Transverse colon (tissue), 4 donors: ENCODE results near the gene GPR18. TPM values are rescaled to one million over a fixed set of nuclear protein-coding genes. Genes with fewer than 3 reads are reported as not detected.
"Not testable (repeated sequence)": the region's sequence is repeated elsewhere in the genome, so short reads cannot be mapped to it uniquely, and the experiment has no call there.

Experiments used
- DNase-seq: peaks from one replicate; pipeline ENCODE4 v3.0.0-alpha.2; 2019
- H3K27ac ChIP-seq, 4 donors: fragments of 200-600 bp; sonication (generic); 2 replicates each; pipeline ENCODE4 v1.5.1; 2016 to 2018; ENCODE audit warnings: inconsistent platforms in 4 of 4
- H3K27me3 ChIP-seq: fragments of 200-600 bp; sonication (generic); 2 replicates; pipeline ENCODE4 v1.5.1; 2017; ENCODE audit warnings: inconsistent platforms
- H3K36me3 ChIP-seq, 4 donors: fragments of 200-600 bp; sonication (generic); 2 replicates each; pipeline ENCODE4 v1.5.1; 2017 to 2019; ENCODE audit warnings: inconsistent platforms in 4 of 4
- H3K4me1 ChIP-seq, 4 donors: fragments of 200-600 bp; sonication (generic); 2 replicates each; pipeline ENCODE4 v1.5.1; 2017 to 2020; ENCODE audit warnings: inconsistent platforms in 4 of 4
- H3K4me3 ChIP-seq, 4 donors: fragments of 200-600 bp; sonication (generic); 1 replicate in 1 of 4; 2 replicates in 3 of 4; pipeline versions ENCODE4 v1.5.1 to v1.6.1; 2017 to 2019; ENCODE audit warnings: inconsistent platforms in 4 of 4
- H3K9me3 ChIP-seq, 2 donors: fragments of 200-600 bp; sonication (generic); 2 replicates each; pipeline ENCODE4 v1.5.1; 2017 to 2019; ENCODE audit warnings: inconsistent platforms in 2 of 2
- EP300 ChIP-seq: sonication (generic); formaldehyde crosslinking; IDR thresholded peaks from one replicate; pipeline ENCODE4 v1.6.1; 2017; ENCODE audit warnings: antibody characterized with exemption, low read depth
- POLR2A ChIP-seq: fragments of 450-650 bp; IDR thresholded peaks from one replicate; pipeline ENCODE4 v1.6.1; 2016; ENCODE audit warnings: antibody characterized with exemption, mild to moderate bottlenecking, moderate library complexity
- POLR2AphosphoS5 ChIP-seq, 3 donors: sonication (generic); formaldehyde crosslinking; IDR thresholded peaks; one replicate each; pipeline ENCODE4 v1.6.1; 2016; ENCODE audit warnings: antibody characterized with exemption in 3 of 3
- WGBS, 2 donors: methylation state at CpG; one replicate each; pipeline ENCODE4 v1.1.5; 2018; ENCODE audit warnings: low coverage in 1 of 2; 5-methylcytosine and 5-hydroxymethylcytosine counted together
- in situ Hi-C, 4 donors: fragments of 200-750 bp; cut with MboI; loops; one replicate each; pipeline versions ENCODE4 v1.15.0 to v1.15.1; 2017; ENCODE audit warnings: low sequenced_read_pairs in 3 of 4, low pct_ligation_motif_present in 1 of 4, low pct_unique_long_range_greater_than_20kb in 1 of 4
- intact Hi-C: fragments of 100-400 bp; cut with DNase I; formaldehyde crosslinking; loops from one replicate; pipeline ENCODE4 v1.15.1; 2023; ENCODE audit warnings: low total_unique reads
- total RNA-seq, 4 donors: library from RNA; depleted of rRNA; stranded (reverse); fragments of >200 nt; gene quantifications; one replicate each; pipeline ENCODE4 v1.1.0, GENCODE V29; 2016
- TF ChIP-seq, protein P1 (sequence below), 5 experiments: fragments of 200-600 bp in 3 of 5; fragments of 450-650 bp in 2 of 5; sonication (generic) in 3 of 5; IDR thresholded peaks; 1 replicate in 2 of 5; 2 replicates in 3 of 5; pipeline ENCODE4 v1.5.1; 2016 to 2017; ENCODE audit warnings: antibody characterized with exemption in 5 of 5, inconsistent platforms in 3 of 5, mild to moderate bottlenecking in 2 of 5, moderate library complexity in 1 of 5

The GPR18 gene
- total RNA-seq, 4 donors from 2014 or later: 0.41 to 0.48 TPM; not detected in 2

DNA sequence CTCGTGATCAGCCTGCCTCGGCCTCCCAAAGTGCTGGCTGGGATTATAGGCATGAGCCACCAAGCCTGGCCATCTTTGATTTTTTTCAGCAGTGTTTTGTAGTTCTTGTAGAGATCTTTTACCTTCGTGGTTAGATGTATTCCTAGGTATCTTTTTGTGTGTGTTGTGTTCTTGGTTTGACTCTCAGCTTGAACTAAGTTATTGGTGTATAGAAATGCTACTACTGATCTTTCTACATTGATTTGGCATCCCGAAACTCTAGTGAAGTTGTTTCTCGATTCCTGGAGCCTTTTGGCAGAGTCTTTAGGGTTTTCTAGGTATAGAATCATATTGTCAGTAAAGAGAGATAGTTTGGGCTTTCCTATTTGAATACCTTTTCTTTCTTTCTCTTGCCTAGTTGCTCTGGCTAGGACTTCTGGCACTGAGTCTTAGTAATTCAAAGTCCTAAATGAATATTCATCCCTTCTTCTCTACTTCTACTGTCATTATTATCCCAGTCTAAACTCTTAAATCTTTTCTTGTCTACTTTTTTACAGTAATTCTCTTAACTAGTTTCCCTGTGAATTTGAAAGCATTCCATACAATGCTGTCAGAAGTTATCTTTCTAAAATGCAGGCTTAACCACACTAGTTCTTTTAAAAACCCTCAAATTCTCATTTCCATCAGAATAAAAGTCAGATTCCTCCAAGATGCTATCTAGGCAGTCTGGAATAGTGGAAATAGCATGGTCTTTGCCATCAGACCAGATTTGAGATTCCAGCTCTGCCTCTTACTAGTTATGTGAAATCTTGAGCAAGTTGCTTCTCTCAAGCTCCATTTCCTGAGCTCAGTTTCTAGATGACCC lies 7.0 kb downstream of the GPR18 start:
- WGBS, 2 donors: 80 to 87% methylated on average over 3 to 5 of the region's 5 CpGs
- Histone ChIP-seq H3K4me3 (no peak overlapping the region), H3K4me1 (no peaks in the 10 kb centered on the region), H3K9me3 (no peaks in the 10 kb centered on the region), H3K27me3 (no peaks in the 10 kb centered on the region), H3K27ac (no peak overlapping the region), H3K36me3 (peaks cover 0 to 14% (median 5%) of the 10 kb centered on the region in 4 donors)
- in situ Hi-C loops (no loop called here), intact Hi-C loops (no loop called here)
- DNase-seq: no peak
- TF ChIP-seq POLR2AphosphoS5 (IDR thresholded peaks at IDR 0.05) (no peak), POLR2A (no peak), EP300 (no peak)
- TF ChIP-seq, protein P1, sequence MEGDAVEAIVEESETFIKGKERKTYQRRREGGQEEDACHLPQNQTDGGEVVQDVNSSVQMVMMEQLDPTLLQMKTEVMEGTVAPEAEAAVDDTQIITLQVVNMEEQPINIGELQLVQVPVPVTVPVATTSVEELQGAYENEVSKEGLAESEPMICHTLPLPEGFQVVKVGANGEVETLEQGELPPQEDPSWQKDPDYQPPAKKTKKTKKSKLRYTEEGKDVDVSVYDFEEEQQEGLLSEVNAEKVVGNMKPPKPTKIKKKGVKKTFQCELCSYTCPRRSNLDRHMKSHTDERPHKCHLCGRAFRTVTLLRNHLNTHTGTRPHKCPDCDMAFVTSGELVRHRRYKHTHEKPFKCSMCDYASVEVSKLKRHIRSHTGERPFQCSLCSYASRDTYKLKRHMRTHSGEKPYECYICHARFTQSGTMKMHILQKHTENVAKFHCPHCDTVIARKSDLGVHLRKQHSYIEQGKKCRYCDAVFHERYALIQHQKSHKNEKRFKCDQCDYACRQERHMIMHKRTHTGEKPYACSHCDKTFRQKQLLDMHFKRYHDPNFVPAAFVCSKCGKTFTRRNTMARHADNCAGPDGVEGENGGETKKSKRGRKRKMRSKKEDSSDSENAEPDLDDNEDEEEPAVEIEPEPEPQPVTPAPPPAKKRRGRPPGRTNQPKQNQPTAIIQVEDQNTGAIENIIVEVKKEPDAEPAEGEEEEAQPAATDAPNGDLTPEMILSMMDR (IDR thresholded peaks at IDR 0.05): no peak

DNA sequence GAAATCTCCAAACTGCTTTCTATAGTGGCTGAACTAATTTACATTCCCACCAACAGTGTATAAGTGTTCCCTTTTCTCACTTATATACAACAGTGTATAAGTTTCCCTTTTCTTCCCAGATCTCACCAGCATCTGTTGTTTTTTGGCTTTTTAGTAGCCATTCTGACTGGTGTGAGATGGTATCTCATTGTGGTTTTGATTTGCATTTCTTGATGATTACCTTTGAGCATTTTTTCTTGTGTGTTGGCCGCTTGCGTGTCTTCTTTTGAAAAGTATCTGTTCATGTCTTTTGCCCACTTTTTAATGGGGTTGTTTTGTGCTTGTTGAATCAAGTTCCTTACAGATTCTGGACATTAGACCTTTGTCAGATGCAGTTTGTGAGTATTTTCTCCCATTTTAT lies 8.6 kb downstream of the GPR18 start:
- H3K27me3 ChIP-seq, H3K9me3 ChIP-seq, in situ Hi-C loops, H3K36me3 ChIP-seq, H3K4me1 ChIP-seq, DNase-seq, H3K4me3 ChIP-seq, H3K27ac ChIP-seq, intact Hi-C loops: not testable (repeated sequence)
- WGBS, 2 donors: 85 to 92% methylated on average over 2 of the region's 2 CpGs

DNA sequence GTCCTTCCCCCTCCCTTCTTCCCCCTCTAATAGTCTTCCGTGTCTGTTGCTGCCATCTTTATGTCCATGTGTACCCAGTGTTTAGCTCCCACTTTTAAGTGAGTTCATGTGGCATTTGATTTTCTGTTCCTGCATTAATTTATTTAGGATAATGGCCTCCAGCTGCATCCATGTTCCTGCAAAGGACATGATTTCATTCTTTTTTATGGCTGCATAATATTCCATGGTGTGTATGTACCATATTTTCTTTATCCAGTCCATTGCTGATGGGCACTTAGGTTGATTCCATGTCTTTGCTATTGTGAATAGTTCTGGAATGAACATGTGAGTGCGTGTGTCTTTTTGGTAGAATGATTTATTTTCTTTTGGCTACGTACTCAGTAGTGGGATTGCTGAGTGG lies 9.0 kb downstream of the GPR18 start:
- peaks cover 0 to 11% (median 2%) of the 10 kb centered on the region in 4 donors for H3K36me3 ChIP-seq
- WGBS, 2 donors: 97 to 100% methylated on average over 1 to 3 of the region's 3 CpGs
- H3K27me3 ChIP-seq, H3K9me3 ChIP-seq, H3K4me1 ChIP-seq, H3K27ac ChIP-seq, H3K4me3 ChIP-seq, intact Hi-C loops, in situ Hi-C loops, DNase-seq: not testable (repeated sequence)

DNA sequence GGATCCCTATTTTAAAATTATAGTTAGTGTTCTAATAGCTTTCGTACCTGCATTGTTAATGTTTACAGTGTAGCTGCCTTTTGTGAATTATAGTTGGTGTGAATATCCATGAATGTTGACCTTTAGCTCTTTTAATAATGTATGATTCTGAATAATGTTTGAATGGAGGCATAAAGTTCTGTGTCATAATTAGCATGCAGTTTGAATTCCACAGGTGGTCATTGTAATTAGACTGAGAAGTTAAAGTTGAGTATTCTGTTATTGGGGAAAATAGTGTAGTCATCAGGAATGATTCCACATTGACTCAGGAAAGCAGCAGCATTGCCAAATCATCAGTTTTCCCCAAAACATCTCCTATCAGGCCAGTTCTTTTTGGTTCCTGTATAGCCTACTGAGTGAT lies 12.1 kb downstream of the GPR18 start:
- no peak for DNase-seq
- in situ Hi-C loops (no loop called here), intact Hi-C loops (no loop called here)
- 78 to 97% methylated on average over 1 of the region's 1 CpG for WGBS, 2 donors
- Histone ChIP-seq H3K4me1 (no peaks in the 10 kb centered on the region), H3K27ac (no peak overlapping the region), H3K36me3 (peaks cover 0 to 16% (median 2%) of the 10 kb centered on the region in 4 donors), H3K27me3 (no peaks in the 10 kb centered on the region), H3K9me3 (no peaks in the 10 kb centered on the region), H3K4me3 (no peak overlapping the region)
- TF ChIP-seq POLR2AphosphoS5 (IDR thresholded peaks at IDR 0.05) (no peak), POLR2A (no peak), EP300 (no peak)
- TF ChIP-seq, protein P1 (IDR thresholded peaks at IDR 0.05): no peak

DNA sequence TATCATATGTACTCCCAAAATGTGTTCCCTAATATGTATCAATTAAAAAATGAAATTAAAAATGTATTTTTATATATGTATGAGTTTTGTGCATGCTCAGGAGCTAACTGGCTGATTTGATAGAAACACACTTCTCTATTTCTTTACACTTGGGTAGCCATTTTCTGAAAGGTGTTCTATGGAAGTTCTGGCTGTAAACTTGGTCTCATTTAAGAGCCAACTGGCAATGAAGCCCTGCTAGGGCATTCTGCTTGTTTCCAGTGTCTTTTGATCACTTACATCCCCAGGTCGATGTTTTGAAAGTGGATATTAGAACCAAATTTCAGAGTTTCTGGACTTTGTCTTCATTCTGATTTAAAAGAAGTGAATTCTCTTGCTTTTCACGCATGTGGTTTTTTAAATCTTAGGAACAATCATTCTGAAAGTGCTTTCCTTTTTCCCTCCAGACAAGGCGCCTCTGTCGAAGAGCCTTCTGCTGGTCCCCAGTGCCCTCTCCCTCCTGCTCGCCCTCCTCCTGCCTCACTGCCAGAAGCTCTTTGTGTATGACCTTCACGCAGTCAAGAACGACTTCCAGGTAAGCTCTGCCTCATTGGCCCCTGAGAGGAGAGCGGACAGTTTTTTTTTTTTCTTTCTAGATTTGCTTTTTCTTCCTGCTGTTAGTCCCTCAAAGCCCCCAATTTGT lies 20.1 kb downstream of the GPR18 start:
- intact Hi-C loops: no loop called here
- WGBS, 2 donors: 67 to 85% methylated on average over 4 to 8 of the region's 8 CpGs
- peak overlapping the region in 1 of 4 donors; percentile 11 for H3K4me3 ChIP-seq

More for the DNA sequence above, 20.1 kb downstream of the GPR18 start:
- H3K27me3 ChIP-seq: no peaks in the 10 kb centered on the region
- no peak for DNase-seq
- no peaks in the 10 kb centered on the region for H3K9me3 ChIP-seq
- in situ Hi-C loops: no loop called here
- H3K27ac ChIP-seq: peak overlapping the region in 2 of 4 donors; percentile 5 to 50
- H3K4me1 ChIP-seq: peaks cover 0 to 4% (median 0%) of the 10 kb centered on the region in 4 donors
- peaks cover 0 to 18% (median 6%) of the 10 kb centered on the region in 4 donors for H3K36me3 ChIP-seq
- TF ChIP-seq POLR2A: no peak
- TF ChIP-seq, protein P1 (IDR thresholded peaks at IDR 0.05): no peak
- no peak for TF ChIP-seq POLR2AphosphoS5 (IDR thresholded peaks at IDR 0.05)
- TF ChIP-seq EP300: no peak
